RPMI7951 (cell line): ENCODE measurements around the gene CYYR1. TPM values are rescaled to one million over a fixed set of nuclear protein-coding genes. Genes with fewer than 3 reads are reported as not detected.

Experiments
- DNase-seq: peaks from one replicate; pipeline ENCODE4 v3.0.0-alpha.2; 2012; ENCODE audit warnings: low read depth
- total RNA-seq: library from RNA; depleted of rRNA; stranded (reverse); fragments of >200 nt; shearing (Covaris generic); gene quantifications from 2 replicates; pipeline ENCODE4 v1.2.3, GENCODE V29; 2014; rRNA removed

The CYYR1 gene
- not detected in 2 replicates for total RNA-seq

DNA sequence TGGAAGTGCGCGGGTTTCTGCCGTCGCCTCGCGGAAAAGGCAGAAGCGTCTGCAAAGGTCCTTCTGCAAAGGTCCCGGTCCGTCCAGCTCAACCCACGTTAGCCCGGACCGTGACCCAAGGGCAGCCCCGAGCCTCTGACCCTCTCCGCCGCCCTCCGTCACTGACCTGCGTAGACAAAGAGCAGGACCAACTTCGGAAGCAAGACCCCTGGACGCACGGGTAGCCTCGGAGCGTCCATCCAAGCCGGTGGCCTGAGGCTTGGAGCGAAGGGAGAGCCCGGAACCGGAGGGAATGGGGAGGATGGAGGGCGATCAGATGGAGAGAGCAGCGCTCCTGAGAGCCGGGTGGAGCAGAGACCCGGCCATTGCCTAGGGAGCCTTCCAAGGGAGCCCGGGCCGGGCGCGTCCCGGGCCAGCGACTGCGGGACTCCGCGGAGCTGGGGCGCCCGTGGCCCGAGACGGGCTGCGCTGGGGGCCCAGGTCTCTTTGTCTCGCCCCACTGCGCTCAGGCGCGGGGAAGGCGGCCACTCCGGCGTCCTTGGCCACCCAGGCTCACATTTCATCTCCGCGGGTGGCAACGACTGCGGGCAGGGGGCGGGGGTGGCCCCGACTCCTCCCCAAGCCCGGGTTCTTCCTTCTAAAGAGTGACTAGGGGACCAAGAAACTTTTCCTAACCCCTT is at the start of gene CYYR1:
Gene CYYR1, minus strand, starts transcription at position 585 of the 680 bp plus-strand sequence. Its CDS starts 346 bp downstream, at position 239.
- DNase-seq, result no peak

- no peak for DNase-seq
Observed at GRCh38 chr21:26617176-26617575, 44.1 kb upstream of the CYYR1 start.

GRCh38 chr21:26614251-26614650 is 41.2 kb upstream of the CYYR1 start:
- no peak for DNase-seq

- no peak for DNase-seq
Observed at GRCh38 chr21:26599261-26599660, 26.2 kb upstream of the CYYR1 start.

DNA sequence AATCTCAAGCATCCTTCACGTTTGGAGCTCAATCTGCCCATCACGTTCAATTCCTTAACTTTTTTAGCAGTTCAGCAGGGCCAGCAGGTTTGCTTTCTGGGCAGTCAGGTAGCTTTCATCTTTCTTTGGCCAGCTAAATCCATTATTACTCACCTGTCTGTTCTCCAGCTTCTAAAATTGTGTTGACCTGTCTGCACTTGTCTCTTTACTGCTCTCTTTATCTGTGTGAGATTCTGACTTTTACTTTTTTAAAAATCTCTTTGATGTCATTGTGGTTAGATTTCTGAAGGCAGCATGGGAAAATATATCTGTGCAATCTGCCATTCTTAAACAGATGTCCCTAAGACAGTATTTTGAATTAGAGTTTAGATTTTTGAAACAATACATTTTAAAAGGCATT is 24.9 kb upstream of the CYYR1 start:
- no peak for DNase-seq

DNA sequence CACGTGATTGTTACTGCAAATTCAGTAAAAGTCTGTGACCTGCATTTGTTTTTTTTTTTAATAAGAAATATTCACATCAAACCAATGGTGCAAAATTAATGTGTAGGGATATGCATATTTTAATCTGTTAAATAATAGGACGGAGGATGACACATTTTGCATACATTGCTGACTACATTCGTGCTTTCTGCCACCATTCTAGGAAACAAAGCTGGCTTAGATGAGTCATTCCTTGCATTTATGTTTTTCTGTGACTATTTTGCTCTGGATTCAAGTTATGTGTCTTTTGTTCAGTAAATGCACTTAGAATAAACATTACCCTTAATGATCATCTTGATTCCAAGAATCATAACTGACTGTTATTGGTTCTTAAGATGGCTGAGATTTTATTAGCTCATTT is 23.9 kb upstream of the CYYR1 start:
- no peak for DNase-seq

DNA sequence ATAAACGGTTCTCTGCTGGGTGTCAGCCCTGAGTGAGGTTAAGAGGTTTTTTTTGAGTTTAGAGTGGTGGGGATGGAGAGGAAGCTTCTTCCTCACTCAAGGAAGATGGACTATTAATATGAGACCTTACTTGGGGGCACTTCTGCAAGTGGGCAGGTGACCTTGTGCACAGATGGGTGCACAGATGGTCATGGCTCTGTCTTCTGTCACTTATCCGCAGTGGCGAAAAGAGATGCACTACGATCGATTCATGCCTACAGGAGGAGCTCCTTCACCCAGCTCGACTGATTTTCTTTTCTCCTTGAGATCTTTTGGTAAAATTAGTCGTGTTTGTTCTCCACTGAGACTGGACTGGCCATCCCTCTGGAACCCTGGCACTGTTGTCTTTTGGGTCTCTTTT is 22.9 kb upstream of the CYYR1 start:
- DNase-seq, result no peak

- DNase-seq, result no peak
Observed at GRCh38 chr21:26593800-26594199, 20.7 kb upstream of the CYYR1 start.

GRCh38 chr21:26591543-26591942 is 18.5 kb upstream of the CYYR1 start:
- no peak for DNase-seq

DNA sequence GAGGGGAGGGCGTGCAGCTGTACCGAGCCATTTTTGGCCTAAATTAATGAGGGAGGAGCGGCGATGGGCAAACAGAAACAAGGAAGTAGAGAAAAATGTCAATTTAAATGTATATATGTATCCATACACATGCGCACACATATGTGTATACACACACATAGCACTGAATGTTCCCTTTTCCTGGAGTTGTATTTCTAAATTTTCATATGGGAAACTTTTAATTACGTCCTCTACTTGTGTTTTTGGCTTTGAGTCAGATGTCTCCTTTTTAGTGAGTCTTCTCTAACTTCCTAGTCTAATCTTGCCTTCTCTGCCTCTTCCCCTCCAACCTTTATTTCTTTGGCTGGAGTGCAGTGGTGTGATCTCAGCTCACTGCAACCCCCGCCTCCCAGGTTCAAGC is 15.4 kb upstream of the CYYR1 start:
- no peak for DNase-seq

DNA sequence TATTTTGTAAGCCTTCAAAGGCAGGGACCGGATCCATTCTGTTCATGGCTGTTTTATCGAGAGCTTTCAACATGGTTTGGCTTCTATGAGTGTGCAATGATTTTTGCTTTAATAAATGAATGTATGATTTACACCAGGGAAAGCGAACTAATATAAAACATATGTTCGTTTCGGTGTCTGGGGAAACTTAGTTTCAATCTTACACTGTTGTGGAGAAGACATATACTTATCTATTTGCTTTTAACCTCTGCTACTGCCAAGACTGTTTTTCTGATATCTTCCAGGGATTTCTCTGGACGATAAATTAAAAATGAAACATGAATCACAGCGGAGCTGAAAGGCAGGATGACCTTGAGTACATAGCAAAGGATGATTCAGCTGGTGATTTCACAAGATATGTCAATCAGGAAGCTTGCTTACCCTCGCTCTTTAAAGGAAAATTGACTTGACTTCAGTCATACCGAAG is 14.7 kb upstream of the CYYR1 start:
- peak; percentile 44 for DNase-seq

- no peak for DNase-seq
Observed at GRCh38 chr21:26583769-26584168, 10.7 kb upstream of the CYYR1 start.

DNA sequence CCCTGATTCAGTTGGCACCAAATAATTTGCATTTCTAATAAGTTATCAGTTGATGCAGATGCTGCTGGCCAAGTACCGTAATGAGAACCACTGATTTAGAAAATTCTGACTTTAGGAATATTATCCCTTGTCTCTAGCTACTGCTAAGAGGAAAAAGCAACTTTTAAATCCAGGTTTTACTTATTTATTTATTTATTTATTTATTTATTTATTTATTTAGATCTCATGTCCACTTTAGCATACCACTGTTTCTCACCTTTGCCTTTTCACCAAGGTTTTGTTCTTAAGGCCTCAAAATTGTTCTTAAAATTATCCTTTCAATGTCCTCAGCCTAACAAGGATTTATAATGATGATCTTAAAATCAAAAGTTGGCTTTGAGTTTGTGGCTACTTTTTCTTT is 8.7 kb upstream of the CYYR1 start:
- no peak for DNase-seq

DNA sequence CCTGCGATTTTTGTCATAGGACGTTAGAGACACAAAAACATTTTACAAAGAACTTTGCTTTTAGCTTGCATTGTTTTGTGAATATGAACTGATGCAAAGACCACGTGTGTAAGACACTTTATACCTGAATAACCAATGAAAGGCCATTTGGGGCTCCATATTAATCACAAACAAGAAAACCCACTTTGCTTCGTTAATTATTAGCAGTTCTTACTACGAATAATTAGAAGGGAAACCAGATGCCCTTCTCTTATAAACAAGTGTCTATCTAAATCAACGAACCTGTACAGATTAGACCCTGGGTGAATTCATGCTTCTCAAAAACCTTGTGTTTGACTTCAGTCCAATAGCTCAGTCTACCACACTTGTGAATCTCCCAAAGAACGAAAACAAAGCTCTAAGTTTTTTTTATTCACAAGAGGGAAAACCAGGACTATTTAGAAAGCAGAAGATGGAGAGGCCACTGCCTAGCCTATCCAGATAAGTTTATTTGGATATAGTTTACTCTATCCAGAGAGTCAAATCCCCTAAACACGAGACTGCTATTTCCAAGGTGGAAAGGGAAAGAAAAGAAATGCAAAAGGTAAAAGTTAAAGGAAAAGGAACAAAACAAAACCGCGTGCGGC is 897 bp downstream of the CYYR1 start:
- no peak for DNase-seq

- no peak for DNase-seq
Observed at GRCh38 chr21:26570203-26570602, 2.9 kb downstream of the CYYR1 start.

DNA sequence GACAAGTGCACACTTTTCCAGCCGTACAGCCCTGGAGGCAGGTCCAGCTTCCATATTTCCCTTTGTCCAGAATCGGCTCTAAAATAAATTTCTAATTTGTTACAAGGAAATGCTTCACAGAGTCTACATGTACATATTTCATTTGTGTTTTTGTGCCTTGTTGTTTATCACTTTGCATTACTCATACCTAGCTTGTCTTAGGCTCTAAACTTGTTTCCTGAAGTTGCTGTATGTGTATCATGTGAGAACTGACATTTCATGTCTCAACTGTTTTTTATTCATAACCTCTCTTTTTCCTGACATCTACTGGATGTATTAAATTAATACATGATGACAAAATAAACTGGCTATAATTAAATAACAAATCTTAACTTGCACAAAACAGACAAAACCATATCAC is 7.5 kb downstream of the CYYR1 start:
- no peak for DNase-seq

- DNase-seq, result no peak
Observed at GRCh38 chr21:26565111-26565510, 8.0 kb downstream of the CYYR1 start.

DNA sequence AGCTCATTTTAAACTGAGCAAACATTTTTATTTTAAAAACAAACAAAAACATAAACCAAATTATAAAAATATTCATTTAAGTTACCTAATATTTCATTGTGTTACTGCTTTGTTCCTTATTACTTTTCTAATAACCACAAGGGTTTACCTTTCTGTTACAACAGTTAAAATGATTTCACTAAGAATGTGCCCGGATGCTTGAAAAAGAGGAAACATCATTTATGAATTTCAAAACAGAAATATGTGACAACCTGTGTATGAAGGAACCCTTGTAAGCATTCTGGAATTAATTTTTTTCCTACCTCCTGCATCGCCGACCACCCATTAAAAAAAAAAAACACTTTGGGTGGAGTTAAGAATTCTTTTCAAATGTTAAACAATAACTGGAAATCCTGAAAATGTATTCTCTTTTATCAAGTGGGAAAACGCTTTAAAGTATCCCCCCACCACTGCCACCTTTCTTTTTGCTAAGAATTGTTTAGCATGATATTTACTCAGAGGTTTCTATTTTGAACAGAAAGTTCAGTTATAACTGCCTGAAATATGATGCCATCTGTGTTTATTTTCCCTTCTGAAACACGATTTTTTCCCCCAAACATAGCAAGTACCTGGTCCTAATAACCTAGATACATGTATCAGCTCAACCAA is 9.1 kb downstream of the CYYR1 start:
- DNase-seq, result no peak

DNA sequence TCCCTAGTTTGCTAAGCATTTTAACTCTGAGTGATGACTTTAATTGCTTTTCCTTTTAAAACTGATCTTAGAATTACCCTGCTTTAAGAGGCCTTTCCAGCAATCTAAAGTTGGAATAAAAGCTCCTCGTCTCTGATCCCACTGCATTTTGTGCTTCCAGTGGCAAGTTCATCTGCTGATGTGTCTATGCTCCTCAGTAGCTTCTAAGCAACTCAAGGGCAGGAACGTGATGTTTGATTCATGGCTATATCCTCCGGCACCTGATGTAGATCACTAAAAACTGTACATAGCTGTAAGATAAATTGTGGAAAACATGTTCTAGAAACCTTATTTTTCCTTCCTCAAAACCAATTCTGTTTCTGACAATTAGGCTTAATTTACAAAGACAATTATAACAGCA is 12.5 kb downstream of the CYYR1 start:
- no peak for DNase-seq

DNA sequence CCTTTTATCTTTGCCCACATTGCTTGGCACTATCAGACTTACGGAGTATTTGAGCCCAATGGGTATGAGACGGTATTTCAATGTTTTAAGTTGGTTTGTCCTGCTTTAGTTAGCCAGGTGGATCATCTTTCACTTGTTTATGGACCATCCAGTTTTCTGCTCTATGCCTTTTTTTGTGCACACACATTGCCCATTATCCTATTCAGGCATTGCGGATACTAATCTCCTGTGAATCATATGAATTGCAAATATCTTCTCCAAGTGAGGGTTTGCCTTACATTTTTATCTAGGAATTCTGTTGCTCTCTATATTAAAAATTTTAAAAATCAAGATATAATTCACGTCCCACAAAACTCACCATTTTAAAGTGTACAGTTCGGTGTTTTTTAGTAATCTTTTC is 14.0 kb downstream of the CYYR1 start:
- no peak for DNase-seq

DNA sequence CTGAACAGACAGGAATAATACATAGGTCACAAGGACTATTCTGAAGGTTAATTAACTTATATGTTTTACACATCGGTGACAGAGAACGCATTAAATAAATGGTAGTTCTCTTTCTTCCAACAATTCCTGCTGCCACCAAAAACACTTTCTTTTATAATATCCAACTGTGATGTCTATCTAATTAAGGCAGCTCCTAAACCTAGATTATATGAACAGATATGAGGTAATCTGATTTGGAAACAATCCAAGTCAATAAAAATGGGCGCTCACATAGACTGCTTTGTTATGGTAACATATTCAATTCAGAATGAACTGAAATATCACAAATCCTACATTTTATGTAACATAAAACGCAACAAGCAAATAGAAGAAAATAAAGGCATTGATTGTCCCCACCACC is 16.0 kb downstream of the CYYR1 start:
- no peak for DNase-seq

DNA sequence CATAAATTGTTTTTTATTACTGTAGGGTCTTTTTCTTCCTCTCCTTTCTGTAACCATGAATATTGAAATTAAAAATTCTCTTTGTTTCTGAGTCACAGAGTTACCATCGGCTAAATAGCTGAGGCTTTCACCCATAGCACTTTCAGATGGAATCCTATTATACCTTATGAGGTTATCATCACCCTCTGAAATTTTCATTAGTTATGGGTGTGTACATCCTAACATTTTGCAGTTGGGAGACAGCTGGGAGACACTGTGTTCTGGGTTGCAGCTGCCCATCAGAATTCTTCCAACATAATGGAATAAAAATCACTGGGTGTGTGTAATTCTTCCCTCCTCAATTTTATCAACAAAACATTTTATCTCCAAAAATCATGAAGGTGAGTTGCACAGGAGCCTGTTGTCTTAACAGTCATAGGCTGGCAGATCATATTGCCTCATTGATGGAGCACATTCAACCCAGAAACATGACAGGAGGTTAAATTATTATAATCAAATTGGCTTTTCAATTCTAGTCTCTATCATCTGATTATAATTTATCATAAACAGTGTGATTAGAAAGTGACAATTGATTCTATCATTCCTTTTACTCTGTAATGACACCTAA is 17.4 kb downstream of the CYYR1 start:
- no peak for DNase-seq

GRCh38 chr21:26554365-26554764 is 18.7 kb downstream of the CYYR1 start:
- DNase-seq, result no peak
